Renal pelvis (tissue), 4 donors: ENCODE results near the gene AUH. TPM values are rescaled to one million over a fixed set of nuclear protein-coding genes. Genes with fewer than 3 reads are reported as not detected.

ENCODE experiments used
- DNase-seq: peaks from one replicate; pipeline ENCODE4 v3.0.0-alpha.2; 2013
- polyA plus RNA-seq, 3 donors: library from polyadenylated mRNA; unstranded; fragments of 120-200 nt; gene quantifications; one replicate each; pipeline ENCODE4 v1.2.1, GENCODE V29; 2013; ENCODE audit not compliant: insufficient read length in 3 of 3

The AUH gene
- polyA plus RNA-seq, 3 donors, result 32.2 to 40.8 (median 40.3) TPM

DNA sequence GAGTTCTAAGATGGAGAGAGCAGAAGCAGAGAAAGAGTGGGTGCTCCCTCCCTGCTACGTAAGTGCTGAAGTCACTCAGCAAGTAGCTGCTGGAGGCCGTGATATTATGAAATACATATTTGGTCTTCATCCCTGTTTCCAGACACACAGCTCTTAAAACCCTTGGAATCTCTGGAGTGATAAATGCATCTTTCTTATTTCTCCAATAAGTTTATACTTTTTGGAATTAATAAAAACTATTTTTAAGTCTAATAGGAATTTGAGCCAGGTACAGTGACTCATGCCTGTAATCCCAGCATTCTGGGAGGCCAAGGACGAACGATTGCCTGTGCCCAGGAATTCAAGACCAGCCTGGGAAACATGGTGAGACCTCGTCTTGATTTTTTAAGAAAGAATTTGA is 60.6 kb downstream of the AUH start:
- DNase-seq, result no peak

DNA sequence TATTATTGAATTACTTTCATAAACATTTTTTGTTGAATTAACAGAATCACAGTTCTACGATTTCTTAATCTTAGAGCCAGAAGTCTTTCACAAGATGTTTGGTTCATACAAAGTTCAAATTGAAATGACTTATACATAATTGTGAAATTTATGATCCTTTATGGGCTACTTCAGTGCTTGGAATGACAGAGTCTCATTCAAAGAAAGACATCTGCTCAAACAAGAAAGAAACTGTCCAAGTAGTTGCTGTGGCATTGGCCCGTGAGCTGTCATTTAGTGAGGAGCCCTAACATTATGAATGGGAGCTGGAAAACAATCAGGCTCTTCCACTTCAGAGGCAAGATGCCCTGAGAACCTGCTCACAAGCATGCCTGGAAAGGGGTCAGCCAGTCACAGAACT is 63.4 kb downstream of the AUH start:
- peak; percentile 26 for DNase-seq

DNA sequence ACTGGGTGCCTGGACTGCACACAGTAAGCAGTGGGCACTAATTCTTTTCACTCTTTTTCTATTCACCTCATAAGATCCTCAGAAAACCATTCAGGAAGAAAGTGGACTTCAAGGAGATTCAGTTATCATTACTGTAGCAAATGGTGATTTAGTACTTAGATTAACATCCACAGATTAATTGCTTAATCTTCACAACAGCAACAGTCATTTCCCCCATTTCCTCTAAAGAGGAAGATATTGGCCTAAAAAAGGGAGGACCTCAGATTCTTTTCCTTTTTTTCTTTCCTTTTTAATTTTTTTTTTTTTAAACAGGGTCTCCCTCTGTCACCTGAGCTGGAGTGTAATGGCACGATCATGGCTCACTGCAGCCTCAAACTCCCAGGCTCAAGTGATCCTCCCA is 64.4 kb downstream of the AUH start:
- DNase-seq, result no peak

DNA sequence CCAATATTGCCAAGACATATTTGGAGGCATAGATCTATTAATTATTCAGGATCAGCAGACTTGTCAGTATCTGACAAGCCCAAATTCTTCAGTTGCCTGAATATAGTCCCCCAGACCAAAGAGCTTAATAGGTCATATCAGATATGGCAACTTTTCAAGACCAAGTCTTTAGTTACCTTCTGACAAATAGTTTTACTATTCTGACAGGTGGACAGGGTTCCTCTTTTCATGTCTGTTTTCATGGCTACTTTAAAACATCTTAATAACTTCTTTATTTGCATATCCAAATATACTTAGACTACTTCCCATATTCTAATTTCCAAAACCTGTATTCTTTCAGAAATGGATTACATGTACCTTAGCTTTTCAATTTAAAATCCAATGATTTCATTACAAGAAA is 65.4 kb downstream of the AUH start:
- DNase-seq, result no peak

DNA sequence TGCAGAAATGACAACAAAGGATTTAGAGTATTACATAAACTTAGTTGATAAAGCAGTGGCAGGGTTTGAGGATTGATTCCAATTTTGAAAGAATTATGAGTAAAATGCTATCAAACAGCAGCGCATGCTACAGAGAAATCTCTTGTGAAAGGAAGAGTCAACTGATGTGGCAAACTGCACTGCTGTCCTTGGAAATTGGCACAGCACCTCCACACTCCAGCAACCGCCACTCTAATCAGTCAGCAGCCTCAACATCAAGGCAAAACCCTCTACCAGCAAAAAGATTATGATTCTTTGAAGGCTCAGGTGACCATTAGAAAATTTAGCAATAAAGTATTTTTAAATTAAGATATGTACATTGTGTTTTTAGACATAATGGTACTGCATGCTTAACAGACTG is 66.4 kb downstream of the AUH start:
- no peak for DNase-seq

DNA sequence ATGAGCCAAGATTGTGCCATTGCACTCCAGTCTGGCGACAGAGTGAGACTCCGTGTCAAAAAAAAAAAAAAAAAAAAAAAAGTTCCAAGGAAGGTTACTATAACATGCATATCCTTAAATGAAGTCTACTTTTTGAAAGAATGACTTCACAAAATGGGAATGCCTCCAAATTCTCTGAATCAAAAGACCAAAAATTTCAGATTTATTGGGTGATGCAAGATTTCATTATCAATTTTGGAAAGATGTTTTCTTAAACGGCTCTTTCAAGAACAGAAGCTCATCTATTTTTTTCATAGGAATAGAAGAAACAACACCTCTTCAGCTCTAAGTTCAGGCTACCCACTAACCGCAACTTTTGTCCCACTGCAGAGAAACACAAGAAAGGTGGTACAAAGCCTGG is 69.9 kb downstream of the AUH start:
- no peak for DNase-seq

DNA sequence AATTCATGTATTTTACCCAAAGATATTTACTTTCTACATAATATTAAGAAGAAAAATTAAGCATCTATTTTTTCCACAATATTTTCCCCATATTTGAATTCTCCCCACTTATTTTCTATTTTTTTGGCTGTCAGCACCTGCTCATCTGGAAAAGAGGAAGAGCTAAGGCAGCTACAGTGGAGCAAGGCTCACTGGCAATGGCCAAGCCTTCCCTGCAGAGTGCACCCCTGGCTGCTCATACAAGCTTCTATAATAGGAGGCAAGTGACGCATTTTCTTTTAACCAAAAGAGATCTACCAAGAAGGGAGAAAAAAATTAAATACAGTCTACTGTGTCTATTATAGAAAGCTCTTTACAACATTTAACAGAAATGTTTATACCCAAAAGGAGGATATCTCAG is 72.5 kb downstream of the AUH start:
- DNase-seq, result no peak

DNA sequence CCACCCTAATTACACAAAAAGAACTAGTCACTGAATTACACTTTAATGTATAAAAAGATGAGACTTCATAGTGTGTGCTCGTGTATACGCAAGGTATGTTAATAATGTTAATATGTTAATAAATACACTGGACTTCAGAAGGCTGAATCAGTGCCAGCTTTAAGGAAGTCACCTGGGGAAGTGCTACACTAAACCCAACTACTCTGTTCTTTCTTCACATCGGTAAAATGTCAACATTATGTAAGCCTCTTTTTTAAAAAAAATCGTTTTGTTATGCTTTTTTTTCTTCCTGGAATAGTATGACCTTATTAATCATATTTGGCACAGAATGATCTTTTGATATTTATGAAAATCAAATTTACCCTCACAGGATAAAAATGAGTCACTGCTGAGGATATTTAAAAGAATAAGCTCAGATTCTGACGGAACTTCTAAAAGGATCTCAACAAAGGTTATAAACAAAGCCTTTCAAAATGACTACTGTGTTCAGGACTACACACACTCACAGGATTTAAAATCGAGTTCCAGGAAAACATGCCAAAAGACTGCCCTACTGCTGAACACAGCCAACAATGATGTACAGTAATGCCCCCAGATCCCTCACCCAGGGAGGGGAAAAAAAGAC is 75.9 kb downstream of the AUH start:
- DNase-seq, result no peak

DNA sequence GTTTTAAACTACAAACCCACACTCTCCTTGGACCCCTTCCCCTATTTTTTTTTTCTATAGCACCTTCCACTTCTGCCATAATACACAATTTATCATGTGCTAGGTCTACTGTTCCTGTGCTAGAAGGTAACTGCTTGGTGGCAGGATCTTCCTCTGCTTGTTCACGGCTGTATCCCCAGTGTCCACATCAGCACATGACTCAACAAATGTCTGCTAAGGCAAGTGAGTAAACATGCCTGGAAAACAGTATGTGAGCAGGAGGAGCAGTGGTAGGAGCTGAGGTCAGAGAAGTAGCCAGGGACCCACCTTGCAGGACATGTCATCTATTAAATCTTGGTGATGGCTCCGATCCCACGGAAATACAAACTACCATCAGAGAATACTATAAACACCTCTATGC is 79.4 kb downstream of the AUH start:
- no peak for DNase-seq

DNA sequence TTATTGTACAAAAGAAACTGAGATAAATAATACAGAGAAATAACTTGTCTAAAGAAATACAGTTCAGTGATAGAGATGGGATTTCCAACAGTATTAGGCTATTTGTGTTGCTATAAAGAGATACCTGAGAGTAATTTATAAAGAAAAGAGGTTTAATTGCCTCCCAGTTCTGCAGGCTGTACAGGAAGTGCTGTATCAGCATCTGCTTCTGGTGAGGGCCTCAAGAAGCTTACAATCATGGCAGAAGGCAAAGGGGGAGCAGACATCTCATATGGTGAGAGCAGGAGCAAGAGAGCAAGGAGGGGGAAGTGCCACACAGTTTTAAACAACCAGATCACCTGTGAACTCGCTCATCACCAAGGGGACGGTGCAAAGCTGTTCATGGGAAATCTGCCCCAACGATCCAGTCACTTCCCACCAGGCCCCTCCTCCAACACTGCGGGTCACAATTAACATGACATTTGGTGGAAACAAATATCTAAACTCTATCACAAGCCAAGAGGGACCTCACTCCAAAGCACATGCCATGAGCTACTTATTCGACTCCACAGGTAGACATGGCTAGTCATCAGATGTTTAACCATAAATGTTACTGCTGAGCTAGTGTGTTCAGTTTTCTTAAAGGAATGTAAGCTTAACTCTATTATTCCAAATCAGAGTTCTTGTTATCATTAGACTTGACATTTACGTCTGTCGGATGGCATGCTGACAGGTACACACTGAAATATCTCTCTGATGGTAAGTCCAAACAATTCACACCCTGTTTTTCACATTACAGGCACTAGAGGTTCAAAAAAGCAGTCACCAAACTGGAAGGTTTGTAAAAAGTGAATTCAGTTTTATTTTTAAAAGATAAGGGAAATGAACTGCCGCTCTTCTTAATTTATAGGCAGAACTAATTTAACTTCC is 82.2 kb downstream of the AUH start:
- no peak for DNase-seq

DNA sequence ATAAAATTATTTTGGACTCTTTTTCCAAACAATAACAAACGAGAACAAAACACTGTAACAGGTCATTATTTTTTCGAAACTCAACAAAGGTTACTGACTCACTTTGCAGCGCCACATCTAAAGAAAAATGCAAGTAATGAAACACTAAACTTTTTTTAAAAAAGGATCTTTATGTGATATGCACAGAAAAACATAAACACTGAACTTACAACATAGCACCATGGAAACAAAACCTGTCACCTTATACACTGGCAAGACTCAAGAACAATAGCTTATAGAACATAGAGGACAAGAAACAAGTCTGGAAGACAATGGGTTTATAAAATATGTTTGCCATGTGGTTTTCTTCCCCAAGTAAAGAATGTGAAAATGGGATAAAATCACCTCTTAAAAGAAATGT is 85.2 kb downstream of the AUH start:
- DNase-seq, result no peak

DNA sequence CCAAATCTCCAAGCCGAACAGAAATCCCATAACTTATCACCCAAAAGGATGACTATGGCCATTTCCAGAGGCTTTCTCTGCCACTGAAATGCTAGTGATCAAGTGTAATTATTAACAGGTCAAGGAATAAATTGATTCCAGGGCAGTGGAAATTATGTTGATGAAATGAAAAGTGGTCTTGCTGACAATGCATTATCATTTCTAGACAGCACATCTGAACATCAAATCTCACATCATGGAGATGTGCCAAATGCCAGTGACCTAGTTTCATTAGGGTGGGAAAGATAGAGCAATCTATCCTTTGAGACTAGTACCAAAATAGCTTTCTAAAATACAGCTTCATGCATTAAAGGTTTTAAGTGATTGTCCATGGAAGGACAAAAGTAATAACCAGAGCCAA is 86.1 kb downstream of the AUH start:
- no peak for DNase-seq

DNA sequence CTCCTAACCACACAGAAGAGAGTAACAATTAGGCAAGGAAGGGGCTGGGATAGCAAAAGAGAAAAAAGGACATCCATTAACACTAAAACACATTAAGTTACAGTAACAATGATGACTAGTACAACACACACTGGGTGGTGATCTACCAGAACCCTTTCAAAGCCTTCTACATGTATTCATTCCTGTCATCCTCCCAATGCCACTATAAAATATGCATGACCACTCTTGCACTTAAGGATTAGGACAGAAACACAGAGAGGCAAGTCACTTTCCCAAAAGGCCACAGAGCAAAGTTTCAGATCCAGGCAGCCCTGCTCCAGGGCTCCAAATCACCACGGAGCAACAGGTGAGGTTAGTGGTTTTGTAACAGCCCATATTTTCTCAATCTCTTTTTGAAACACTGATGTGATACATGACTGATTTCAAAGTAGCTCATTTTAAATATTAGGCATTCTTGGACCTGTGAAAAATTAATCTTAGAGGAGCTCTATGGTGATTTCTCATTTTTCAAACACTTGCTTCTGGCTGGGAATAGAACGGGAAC is 86.7 kb downstream of the AUH start:
- no peak for DNase-seq

DNA sequence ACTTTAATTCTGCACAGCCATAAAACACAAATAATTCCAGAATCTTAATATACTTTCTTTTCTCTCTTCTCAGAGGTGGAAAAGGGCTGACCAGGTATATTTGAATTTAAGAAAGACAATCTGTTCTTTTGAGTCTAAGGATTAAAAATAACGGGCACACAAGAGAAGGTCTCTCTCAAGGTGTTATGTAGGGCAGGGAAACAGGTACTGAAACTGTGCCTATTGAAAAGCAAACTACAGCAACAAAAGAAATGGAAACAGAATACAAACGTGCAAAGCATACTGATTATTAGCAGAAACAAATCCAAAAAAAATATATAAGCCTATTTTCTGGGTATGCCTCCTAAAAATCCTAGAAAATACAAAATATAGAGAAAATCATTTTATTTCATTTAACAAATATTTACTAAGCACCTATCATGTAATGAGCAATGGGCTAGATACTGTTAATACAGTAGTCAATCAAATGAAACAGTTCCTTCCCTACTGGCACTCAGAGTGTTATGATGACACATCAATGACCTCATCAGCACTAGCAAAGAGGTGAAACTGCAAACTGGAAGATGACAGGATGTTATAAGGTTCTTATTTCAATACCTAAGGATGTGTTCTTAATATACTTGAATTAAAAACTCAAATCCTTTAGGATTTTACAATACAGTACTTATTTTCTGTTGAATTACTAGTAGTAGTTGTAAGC is 87.7 kb downstream of the AUH start:
- no peak for DNase-seq

DNA sequence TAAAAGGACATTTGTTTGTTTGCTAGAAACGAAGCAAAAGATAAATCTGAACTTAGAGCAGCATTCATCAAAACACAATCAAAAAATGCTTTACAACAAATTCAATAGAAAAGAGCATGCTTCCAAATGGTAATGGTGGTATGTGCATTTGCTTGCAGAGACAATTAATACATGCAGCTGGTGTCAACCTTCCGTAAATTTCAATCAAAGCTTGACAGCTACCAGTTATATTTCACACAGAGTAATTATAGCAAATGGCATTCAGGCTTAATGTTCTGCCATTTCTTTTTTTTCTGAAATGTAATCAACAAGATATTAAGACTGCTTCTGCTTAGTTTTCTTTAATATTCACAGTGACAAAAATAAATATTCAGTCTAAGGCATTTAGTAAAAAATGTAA is 90.6 kb downstream of the AUH start:
- DNase-seq, result no peak

DNA sequence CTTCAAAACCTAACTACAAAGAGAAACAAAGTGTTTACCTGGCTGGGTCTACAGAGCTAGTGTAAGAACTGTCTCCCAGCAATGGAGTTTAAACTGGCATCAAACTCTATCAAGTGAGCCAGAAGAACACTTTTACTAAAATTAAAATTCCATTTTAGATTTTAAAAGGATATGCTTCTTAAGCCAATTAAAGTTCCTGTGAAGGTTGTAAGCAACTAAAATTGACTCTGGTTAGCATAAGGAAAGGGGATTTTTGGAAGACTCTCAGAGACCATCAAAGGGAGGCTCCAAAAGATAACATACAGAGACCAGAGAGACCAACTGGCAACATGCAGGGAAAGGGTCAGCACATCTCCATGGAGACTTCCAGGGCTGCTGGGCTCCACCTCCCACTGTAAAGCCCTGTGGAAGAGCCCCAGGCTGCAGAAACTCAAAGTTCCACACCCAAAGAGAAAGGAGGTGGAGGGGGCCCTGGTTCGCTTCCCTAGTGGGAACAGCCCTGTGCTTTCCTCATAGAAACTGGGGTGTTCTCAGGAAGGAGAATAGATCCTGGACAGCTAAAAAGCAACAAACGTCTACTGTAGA is 91.7 kb downstream of the AUH start:
- no peak for DNase-seq

DNA sequence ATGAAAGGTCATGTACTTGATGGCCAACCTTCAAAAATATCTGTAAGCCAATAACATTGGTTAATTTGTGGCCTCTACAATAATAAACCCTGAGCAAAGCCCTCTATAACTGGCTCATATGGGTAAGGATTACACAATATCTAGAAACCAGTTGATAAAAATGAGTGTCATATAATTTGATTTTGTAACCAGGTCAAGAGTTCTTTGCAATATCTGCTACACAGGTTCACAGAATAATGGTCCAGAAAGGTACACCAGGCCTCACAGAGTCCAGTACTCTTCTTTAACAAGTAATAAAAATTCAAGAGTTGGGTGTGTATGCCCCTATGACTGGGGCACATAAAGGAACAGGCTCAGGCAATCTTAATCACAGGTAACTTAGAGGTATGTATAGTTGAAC is 95.3 kb downstream of the AUH start:
- DNase-seq, result no peak

DNA sequence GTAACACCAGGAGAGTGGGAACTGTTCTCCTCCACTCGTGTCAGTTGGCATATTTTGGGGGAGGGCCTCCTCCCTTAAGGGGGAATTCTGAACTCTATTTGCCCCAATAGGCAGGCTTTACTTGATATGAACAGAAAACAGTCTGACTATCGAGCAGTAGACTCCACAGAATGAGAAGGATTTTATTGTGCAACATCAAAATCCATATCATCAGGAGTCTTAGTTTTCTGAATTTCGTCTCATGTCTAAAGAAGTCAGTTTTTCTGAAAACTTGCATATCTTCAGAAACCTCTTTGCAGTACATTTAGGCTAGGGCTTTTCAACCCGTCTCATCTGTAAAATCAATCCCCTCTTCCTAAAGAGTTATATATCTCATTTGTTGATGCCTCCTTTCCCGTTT is 96.2 kb downstream of the AUH start:
- no peak for DNase-seq

DNA sequence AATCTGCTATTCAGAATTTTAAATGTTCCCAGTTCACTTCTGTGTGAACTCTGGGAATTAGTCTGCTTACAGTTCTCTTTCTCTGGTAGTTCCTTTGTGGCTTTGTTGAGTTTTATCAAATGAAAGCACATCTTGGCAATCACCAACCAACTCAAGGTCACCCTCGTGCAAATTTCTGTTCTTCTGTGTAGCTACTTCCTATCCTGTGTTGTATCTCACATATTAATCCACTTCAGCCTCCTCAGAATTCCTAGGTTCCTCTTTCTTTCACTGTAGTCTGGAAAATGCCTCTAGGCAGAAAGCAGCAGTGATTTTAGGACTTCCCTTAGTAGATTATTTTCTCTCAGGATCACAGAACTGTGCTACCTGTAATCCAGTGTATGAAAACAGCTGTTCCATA is 100.3 kb downstream of the AUH start:
- DNase-seq, result no peak

DNA sequence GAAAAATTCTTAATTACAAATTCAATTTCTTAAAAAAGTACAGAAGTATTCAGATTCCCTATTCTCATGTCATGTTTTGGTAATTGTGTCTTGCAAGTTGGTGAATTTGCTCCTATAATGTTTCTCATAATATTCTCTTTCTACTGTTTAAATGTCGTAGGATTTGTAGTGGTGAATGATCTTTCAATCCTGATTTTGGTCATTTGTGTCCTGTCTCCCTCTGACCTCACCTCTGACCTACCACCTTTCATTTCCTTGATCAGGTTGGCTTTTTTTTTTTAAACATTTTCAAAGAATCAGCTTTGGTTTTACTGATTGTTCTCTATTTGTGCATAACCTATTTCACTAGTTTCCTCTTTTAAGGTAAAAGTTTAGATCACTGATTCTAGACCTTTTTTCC is 102.6 kb downstream of the AUH start:
- no peak for DNase-seq

DNA sequence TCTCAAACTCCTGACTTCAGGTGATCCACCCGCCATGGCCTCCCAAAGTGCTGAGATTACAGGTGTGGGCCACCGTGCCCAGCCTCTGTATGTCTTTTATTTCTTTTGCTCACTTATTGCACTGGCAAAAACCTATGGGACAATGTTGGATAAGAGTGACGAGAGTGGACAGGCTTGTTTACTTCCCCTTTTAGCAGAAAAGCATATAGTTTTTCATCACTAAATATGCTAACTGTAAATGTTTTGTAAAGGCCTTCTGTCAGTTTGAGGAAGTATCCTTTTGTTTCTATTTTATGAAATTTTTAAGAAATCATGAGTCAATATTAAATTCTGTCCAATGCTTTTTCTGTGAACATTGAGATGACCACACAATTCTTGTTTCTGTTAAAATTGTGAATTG is 103.3 kb downstream of the AUH start:
- no peak for DNase-seq

DNA sequence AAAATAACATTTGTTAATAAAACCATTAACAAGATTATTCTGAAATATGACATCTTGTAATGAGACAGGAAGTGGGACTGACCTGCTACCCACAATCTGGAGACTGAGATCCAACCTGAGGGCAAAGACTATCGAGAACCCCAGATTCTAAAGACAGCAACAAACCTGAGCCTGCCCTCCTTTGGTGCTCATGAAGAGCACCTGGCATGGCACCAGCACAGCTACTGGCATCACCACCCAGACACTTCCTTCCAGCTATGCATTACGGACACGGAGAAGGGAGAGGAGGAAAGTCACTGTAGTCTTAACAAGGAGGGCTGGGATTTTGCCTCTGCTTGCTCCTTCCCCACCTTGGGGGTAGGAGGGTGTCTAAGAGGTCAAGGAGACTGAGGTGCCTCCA is 105.5 kb downstream of the AUH start:
- DNase-seq, result no peak

DNA sequence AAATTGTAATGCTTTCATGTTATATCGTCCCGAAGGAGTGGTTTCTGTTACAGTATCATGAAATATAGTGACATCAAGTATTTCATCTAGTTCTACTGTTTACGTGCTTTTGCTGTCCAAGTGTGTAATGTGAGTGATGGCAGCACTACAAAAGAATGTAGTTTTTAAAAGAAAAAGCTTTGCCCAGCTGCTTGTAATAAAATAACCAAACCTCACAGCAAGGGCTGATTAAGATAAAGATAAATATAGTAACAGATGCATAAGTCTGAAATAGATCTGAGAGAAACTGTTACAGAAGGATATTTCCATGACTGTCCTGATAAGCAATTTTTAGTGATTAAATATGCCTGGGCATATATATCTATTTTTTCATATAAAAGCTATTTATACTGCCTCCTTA is 106.4 kb downstream of the AUH start:
- DNase-seq, result no peak
